Ecto neural progenitor cell (in vitro differentiated cells): ENCODE results near the gene TBC1D16.
A peak's percentile ranks its signal among the peaks of the same experiment; 100 is the strongest.

Experiments
- DNase-seq: peaks from one replicate; pipeline ENCODE4 v3.0.0-alpha.2; 2018; ENCODE audit warnings: low spot score

Gene TBC1D16

GRCh38 chr17:79974566-79975497 lies 60.8 kb downstream of the TBC1D16 start:
- DNase-seq = peak; percentile 65

GRCh38 chr17:79971651-79972050 lies 64.0 kb downstream of the TBC1D16 start:
- peak; percentile 36 for DNase-seq

GRCh38 chr17:79970576-79971068 lies 65.0 kb downstream of the TBC1D16 start:
- DNase-seq = peak; percentile 81

- peak; percentile 26 for DNase-seq
Observed at GRCh38 chr17:79969906-79970305, 65.8 kb downstream of the TBC1D16 start.

GRCh38 chr17:79968116-79968515 lies 67.6 kb downstream of the TBC1D16 start:
- peak; percentile 50 for DNase-seq

- DNase-seq = no peak
Observed at GRCh38 chr17:79966681-79967080, 69.0 kb downstream of the TBC1D16 start.

- no peak for DNase-seq
Observed at GRCh38 chr17:79965806-79966205, 69.9 kb downstream of the TBC1D16 start.

- DNase-seq = peak; percentile 10
Observed at GRCh38 chr17:79962467-79962866, 73.2 kb downstream of the TBC1D16 start.

- peak; percentile 10 for DNase-seq
Observed at GRCh38 chr17:79961567-79961966, 74.1 kb downstream of the TBC1D16 start.

GRCh38 chr17:79960788-79961522 lies 74.7 kb downstream of the TBC1D16 start:
- DNase-seq = peak; percentile 2

GRCh38 chr17:79959042-79959441 lies 76.6 kb downstream of the TBC1D16 start:
- no peak for DNase-seq

- peak; percentile 41 for DNase-seq
Observed at GRCh38 chr17:79956853-79957252, 78.8 kb downstream of the TBC1D16 start.

GRCh38 chr17:79956441-79956735 lies 79.3 kb downstream of the TBC1D16 start:
- peak; percentile 26 for DNase-seq

GRCh38 chr17:79955691-79956440 lies 79.8 kb downstream of the TBC1D16 start:
- peak; percentile 45 for DNase-seq

- no peak for DNase-seq
Observed at GRCh38 chr17:79955167-79955549, 80.5 kb downstream of the TBC1D16 start.

GRCh38 chr17:79954281-79955166 lies 81.1 kb downstream of the TBC1D16 start:
- peak; percentile 47 for DNase-seq

- peak; percentile 11 for DNase-seq
Observed at GRCh38 chr17:79953335-79953734, 82.3 kb downstream of the TBC1D16 start.

- no peak for DNase-seq
Observed at GRCh38 chr17:79952901-79953300, 82.8 kb downstream of the TBC1D16 start.

- peak; percentile 59 for DNase-seq
Observed at GRCh38 chr17:79952265-79952877, 83.3 kb downstream of the TBC1D16 start.

GRCh38 chr17:79951361-79952264 lies 84.1 kb downstream of the TBC1D16 start:
- peak; percentile 86 for DNase-seq
